Activated CD4-positive, CD25-positive, alpha-beta regulatory T cell treated with anti-CD3 and anti-CD28 coated beads, Interleukin-2, amount 50 U/mL, for 72 hours (primary cell): ENCODE data around the gene KRT72.

ENCODE experiments used
- DNase-seq: peaks from one replicate; pipeline ENCODE4 v3.0.0; 2021

The KRT72 gene

DNA sequence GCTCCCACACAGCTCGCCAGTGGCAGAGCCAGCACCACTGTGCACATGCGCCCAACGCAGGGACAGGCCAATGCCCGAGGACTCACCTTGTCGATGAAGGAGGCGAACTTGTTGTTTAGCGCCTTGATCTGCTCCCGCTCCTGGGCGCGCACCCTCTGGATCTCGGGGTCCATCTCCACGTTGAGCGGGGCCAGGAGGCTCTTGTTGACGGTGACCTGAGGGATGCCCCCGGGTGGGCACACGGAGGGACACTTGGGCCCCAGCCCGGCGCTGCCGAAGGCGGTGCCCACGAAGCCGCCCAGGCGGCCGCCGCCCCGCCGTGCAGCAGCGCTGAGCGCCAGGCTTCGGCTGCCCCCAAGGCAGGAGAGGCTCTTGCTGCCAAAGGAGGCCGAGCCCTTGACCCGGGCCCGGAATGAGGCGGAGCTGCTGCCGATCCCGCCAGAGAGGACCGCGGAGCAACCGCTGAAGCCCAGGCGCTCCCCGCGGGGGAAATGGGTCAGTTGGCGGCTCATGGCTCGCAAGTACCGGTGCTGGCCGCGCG is at the start of gene KRT72:
TSS of gene KRT72 (minus strand) at position 523 of the 541 bp plus-strand sequence. CDS start at position 512, 11 bp downstream.
- no peak for DNase-seq

DNA sequence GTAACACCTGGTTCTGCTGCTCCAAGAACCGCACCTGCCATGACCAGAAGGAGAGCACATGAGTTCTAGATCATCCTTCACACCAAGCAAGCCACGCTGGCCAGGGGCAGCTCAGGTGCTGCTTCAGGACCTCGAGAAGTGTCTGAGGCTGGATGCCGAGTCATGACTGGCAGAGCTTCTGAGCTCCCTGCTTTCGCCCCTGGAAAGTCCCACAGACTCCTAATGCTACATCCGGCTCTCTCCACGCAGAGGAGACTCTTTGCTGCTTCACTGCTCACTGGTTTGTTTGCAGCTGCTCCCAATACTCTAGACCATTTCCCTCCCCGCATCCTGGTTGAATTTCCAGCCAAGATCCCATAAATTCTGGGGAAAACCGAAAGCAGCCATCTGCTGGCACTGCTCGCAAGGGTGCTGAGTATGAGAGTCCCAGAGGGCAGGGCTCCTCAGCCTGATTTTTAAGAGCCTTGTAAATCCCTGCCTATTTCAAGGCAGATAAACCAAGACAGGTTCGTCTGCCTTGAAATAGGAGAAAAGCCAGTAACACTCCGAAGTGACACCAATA is 49.3 kb upstream of the KRT72 start:
- DNase-seq, result no peak

DNA sequence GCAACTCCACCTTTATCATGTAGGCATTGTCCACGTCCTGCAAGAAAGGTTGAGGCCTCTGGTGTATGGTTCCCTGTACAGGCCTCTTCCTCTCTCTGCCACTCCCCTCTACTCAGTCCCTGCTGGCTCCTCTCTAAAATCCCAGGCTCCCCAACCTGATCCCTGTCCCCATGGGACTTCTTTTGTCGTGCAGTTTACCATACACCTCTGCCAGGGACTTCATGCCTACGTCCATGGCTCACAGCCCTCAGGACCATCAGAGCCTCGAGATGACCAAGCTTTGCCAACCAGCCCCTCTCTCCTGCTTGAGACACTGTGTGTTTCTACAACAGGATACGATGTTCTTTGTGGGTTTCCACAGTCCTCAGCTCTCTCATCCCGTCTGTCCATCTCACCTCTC is 47.8 kb upstream of the KRT72 start:
- DNase-seq, result no peak

DNA sequence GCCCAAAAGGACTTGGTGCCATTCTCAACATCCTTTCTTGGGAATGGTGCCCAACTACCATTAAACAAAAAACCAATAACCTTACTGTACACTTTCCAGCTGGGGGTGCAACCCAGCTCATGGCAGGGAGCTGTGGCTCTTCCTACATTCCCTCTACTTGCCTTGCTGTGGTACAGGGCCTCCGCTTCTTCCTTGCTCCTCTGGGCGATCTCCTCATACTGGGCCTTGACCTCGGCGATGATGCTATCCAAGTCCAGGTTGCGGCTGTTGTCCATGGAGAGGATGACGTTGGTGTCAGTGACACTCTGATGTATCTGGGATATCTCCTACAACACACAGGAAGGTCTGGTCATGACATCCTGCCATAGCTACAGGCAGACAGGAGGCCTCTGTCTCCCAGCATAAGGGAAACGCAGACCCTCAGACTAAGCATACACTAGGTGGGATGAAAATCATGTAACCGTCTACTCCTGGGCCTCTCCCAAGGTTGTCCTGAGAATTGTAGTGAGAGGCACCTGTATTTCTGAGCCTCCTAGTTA is 46.8 kb upstream of the KRT72 start:
- no peak for DNase-seq

DNA sequence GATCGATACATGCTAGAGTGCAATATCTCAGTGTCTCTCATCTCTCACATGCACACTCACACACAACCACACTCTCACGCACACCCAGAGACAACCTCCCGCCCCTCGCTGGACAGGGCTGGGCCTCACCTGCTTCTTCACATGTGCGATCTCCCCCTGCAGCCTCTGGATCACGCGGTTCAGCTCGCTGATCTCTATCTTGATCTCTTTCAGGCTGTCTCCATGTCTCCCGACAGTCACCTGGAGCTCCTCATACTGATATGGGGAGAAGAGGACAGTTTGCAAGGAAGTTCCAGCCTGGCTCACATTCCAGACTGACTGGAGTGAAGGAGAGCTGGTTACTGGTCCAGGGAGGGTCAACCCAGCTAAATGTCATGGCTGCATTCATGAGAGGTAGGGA is 46.3 kb upstream of the KRT72 start:
- no peak for DNase-seq

DNA sequence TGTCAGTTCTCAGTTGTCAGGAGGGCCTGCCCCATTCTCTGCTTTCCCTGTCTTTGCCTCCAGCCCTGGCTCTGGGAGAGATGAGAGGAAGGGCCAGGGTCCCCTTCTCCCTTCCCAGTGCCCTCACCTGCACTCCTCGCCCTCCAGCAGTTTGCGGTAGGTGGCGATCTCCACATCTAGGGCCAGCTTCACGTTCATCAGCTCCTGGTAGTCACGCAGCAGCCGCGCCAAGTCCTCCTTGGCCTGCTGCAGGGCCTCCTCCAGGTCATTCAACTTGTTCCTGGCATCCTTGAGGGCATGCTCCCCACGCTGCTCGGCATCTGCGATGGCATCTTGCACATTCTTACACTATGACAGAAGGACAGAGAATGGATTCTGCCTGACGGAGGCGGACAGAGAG is 45.4 kb upstream of the KRT72 start:
- no peak for DNase-seq

DNA sequence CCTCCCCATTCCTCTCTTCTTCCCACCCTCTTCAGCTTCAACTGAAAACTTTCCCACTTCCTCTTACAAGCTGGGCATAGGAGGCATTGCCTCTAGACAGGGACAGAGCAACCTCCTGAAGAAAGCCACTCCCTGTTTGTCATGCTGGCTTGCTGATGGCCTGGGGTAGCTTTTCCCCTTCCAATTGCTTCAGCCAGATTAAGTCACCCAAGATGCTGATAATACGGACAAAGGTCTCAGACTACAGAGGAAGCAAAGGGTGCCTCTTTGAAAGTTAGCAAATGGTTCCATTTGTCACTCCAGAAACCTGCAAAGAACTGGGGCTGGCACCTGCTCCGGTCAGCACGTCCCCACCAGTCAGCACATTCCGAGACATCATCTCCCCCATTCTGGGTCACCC is 44.7 kb upstream of the KRT72 start:
- DNase-seq, result no peak

DNA sequence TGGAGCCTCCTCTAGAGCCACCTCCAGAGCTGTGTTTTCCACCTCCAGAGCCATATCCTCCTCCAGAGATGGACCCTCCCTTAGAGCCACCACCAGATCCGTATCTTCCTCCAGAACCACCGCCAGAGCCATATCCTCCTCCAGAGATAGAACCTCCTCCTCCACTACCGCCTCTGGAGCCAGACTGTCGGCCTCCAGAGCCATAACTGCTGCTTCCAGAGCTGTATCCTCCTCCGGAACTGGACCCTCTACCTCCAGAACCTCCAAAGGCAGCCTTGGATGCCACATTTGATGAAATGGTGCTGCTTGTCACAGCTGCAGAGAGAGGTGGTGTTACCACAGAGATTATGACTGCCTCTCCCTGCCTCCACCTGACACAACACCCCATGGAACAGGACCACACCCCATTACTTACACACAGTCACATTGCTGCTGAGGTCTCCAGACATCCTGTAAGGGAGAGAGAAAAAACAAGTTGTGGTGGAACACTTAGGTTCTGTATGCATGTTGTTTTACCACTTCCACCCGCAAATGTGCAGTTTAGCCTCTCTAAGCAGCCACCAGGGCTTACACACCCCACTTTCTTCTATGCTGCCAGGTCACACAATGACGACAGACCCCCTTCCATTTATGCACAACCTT is 44.0 kb upstream of the KRT72 start:
- DNase-seq, result no peak

DNA sequence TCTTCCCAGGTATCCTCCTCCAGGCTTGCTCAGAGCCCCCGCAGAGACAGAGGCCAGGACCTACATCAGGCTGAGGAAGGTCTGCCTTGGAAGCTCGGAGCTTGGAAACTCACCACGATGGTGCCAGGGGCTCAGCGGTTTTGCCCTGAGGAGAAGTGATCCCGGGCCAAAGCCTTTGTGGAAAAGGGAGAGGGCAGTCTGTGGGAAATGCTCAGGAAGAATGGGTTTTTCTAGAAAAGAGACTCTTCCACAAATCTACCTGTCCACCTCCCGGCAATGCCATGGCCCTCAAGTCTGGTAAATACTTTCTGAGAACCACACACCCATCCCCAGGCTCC is 42.8 kb upstream of the KRT72 start:
- no peak for DNase-seq

DNA sequence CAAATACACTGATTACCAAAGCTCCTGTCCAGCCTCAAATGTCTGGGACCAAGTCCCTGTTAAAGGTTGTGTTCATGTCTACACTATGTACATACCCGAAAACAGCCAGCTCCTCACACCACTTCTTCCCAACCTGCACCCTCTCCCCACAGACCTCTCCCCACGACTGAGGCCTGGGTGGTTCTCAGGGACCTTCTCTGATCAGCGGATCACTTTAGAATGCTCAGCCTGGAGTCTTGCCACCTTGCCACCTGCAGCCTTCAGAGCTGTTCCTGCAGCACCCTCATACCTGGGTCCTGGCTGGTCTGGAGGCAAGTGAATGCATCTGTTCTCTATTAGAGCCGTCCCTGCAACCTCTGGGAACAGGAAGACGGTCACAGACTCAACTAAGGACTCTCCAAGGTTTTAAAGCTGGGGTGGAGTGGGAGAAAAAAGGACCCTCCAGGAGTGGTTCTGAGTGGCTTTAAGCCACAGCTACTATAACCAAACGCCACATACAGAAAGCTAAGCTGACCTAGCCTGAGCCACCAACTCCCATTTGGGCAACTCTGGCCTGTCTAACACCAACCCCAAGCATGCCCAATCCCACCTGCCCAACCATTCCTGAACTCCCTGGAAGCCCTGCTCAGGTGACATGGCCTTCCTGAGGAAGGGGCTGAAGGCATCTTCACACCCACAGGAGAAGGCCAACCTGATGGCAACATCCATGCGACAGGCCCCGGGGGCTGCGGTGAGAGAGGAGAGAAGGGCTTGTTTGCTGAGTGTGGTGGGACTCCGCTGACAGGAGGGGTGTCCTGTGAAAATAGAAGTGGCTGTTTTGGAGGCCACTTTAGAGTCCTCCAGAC is 42.2 kb upstream of the KRT72 start:
- DNase-seq, result no peak

DNA sequence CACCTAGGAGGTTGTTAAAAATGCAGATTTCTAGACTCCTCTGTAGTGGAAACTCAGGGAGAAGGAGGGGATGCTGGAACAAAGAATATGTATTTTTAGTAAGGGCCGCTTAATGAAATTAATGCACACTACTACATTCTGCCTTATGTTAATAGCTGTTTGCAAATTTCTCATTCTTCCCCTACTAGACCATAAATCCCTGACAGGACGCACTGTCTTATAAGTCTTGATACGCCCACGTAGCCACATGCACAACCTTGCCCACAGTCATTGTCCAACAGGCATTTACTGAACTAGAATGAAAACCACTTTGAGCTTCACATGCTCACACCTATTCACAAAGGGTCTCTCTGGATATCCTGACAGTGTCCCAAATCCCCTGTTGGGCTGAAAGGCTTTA is 40.2 kb upstream of the KRT72 start:
- no peak for DNase-seq

DNA sequence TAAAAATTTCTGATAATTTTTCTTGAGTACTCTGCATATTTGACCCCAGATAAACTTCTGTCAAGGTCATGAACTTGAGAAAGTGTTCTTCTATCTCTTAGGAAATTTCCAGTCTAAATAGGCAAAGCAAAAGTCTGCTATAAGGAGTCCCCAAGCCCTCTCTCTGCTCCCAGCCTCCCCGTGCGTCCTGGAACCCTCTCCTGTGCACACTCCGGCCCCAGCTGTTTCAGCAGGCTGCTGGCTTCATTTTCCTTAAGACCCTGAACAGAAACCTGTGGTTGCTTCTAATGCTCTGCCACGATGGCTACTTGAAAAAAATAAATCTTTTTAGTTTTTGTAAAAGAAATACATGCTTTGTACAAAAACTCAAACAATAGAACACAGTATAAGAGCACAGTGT is 36.0 kb upstream of the KRT72 start:
- DNase-seq, result no peak

DNA sequence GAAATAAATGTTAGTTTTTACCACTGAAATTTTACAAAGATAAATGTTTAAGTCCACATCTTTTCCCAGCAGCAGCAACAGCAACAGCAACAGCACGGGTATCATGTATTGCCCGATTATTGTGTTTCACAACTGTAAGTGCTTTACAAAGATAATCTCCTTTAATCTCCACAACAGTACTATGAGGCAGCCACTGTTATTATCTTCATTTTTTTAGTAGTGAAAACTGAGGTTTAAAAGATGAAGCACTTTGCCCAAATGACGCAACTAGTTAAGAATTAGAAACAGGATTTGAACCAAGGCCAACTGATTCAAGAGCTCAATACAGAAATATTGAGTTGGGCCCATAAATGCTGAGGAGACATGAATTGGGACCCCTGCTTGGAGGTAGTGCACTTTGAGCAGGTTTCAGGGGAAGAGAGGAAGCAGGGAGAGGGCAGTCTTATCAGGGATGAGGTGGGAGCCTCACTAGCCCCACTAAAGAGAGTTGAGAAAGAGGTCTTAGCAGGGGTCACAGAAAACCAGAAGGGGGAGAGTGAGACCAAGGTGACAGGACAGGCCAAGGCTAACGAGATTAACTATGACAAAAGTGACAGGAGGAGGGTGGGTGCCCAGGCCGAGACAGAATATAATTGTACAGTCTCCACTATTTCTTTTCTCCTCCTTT is 35.5 kb upstream of the KRT72 start:
- DNase-seq, result no peak

DNA sequence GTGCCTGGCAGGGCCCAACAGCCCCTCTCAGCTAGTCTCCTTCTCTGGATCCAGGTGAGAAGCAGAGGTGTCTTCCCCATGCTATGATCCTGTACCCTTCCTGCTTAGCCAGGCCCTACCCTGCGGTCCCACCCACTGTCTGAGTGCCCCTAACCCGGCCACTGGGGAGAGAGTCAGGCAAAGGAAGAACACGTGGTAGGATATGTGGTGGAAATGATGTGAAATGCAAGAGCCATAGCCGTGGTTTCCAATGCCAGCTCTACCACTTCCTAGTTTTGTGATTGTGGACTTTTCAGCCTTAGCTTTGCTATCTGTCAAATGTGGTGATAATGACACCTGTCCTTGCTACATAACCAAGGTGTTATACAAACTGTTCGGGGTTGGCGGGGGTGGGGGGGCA is 34.9 kb upstream of the KRT72 start:
- no peak for DNase-seq

DNA sequence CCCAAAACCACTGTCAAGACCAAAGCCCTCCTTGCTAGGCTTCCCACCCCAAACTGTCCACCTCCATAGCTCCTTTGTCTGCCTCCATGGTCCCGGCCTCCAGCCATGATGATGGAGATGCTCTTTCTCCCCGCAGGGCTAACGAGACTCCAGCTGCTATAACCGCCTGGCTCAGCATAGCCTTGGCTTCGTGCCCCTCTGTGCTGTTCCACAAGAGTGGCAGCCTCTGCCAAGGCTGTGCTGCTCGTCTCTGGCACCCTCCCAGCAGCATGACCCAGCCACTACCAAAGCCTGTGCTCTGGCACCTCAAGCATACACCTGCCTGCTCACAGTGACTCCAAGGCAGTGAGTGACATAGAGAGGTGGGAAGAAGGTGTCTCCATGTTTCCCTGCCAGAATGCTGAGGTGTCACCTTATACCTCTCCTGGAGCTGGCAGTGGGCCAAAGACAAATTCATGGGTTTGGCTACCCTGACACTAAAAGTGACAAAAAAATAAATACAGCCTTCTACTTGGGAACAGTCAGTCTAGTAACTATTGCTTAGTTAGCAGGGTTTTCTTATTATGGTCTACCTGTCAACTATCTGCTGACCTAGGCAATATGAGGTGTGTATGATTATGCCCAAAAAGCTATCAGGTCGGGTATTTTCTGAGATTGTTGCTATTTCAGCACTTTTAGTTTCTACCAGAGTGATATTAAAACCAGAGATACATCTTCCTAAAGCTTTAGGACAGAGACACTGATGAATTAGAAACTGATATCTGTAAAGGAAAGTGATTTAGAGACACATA is 33.2 kb upstream of the KRT72 start:
- DNase-seq, result no peak

DNA sequence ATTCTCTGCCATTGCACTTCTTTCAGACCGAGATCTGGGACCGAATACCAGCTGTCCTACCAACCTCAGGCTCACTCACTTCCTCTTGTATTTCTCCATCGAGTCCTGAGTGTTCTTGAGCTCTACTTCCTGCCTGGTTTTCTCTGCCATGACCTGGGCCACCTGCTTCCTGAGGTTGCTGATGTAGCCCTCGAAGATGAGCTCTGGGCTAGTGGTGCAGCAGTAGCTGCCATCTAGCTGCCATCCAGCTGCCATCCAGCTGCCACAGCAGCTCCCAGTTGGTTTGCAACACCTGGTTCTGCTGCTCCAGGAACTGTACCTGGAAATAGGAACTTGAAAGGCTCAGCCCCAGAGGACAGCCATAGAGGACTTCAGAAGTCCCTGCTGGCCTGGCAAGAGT is 32.1 kb upstream of the KRT72 start:
- DNase-seq, result no peak

DNA sequence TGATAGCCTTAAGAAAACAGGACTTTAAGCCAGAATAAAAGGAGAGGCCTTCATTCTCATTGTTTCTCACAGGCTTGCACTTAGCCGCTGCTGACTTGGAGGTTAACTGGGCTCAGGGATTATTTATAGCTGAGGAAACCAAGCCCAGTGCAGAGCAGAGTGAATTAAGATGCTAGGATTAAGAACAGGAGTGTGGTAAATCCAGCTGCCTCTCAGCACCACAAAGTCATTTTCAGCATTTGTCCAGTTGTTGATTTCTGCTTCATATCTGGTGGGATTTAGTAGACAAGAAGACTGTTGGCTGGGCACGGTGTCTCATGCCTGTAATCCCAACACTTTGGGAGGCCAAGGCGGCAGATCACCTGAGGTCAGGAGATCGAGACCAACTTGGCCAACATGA is 31.4 kb upstream of the KRT72 start:
- DNase-seq, result no peak

DNA sequence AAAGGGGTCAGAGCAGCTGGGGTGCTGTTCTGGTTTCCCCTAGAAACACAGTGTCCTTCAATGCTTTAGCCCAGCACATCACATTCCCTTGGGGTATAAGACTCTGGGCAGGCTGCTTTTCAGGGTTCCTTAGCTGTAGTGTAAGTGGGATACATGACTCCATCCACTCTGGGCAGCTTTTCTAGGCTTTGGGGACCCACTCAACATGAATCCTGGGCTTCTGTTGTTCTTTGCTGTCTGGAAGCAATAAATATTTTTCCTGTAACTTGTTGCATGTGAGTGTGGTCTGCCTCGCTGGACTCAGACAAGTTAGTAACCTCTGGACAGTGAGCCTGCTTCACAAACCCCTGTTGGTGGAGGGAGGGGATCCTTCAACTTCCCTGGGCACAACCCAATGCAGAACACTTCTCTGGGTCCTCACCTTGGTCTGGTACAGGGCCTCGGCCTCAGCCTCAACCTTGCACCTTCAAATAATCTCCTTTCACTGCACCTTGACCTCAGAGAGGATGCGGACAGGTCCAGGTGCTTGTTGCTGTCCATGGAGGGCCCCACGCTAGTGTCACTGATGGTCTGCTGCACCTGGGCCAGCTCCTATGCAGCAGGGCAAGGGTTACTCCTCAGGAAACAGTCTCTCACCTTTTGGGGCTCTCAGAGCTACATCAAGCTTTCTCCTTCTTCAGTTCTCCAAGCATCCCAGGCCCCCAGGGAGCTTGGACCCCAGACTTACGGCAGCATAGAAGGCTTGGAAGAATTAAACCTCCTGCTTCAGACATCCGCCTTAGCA is 30.6 kb upstream of the KRT72 start:
- no peak for DNase-seq

DNA sequence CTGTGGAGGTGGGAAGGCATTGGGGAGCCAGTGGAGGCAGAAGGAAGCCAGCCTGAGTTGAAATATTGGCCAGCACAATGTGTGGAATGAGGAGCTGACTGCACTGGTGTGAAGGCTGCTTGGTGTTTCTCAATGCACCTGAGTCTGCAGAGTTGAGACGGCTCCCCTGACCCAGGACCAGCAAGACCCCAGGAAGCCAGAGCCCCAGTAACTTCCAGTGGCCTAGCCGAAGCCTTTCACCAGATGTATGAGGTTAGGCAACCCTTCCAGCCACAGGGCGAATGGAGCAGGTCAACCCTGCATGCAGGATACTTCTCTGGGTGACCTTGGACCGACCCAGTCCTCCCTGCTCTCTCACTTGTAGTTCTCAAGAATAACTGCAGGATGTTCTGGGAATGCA is 30.0 kb upstream of the KRT72 start:
- no peak for DNase-seq

DNA sequence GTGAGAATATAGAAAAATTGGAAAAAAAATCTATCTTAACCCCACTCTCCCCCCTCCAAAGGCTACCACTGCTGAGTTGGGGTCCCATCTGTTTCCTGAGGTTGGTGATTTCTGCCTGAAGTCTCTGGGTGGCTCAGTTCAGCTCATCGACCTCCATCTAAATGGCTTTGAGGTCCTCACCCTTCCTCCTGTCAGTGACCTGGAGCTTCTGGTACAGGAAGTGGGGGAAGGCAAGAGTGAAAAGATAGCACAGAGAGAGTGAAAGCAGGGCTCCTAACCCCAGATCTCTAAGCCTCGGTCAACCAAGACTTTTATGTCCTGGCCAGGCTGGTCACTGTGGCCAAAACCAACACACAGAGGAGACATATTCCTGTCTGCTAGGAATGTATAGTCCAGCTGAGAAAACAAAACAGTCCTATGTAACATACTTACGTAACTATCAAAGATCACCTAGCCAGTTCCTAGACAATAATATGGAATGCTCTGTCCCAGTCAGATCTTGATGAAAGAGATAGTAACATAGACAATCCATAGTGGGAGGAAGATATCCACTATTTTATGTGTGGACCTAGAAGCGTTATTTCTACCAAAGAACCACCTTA is 29.4 kb upstream of the KRT72 start:
- no peak for DNase-seq

DNA sequence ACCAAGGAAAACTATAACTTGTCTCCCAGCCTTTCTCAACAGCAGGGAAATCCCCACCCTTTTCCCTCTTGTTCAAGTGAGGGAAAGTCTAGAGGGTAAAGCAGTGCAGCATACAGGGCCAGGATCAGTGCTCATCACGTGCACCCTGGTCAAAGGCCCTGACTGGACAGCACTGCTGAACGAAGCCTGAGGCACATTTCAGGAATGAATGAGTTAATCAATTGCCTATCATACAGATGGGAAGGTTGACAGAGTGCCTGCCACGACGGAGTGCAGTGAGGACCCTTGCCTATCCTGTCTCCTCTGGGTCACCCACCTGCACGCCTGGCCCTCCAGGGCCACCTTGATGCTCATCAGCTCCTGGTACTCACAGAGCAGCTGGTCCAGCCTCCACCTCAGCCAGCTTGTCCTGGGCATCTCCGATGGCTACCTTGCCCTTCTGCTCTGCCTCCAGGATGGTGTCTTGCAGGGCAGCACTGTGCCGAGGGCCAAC is 28.8 kb upstream of the KRT72 start:
- DNase-seq, result no peak
